Measurements from ENCODE around the gene CYP4A22. TPM values are rescaled to one million over a fixed set of nuclear protein-coding genes. Genes with fewer than 3 reads are reported as not detected.

CYP4A22 gene
- total RNA-seq, 1 donor from 2014 or later, result 0.17 TPM

DNA sequence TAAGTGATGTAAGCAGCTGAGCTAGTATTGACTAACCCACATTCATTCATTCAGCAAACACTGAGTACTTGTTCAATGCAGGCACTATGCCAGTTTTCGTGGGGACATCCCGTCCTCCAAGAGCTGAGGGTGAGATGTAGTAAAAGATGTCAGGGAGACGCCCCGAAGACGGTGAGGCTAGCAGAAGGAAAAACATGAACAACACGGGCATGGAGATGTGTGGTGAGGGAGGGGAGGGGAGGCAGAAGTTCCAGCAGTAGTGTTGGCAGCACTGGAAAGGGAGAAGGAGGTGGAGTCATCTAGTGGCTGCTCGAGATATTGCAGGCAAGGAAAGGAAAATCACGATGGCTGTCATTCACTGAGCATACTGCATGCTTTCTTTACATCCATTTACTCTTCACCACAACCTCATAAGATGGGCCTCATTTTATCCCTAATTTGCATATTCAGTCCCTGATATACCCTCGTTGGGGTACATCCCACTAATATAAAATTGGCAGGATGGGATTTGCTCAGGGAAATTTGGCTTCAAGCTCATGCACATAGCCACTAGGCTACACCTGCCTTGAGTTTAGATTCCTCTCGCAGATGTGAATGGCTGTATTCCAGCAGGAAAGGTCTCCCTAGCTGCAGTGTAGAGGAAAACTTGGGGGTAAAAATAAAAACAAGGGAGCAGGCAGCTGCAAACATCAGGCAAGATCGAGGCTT lies 38.1 kb downstream of the CYP4A22 start:
- peaks cover 19% of the 10 kb centered on the region for H3K4me1 Mint-ChIP-seq (ENCODE audit: low read depth, unreplicated experiment)
- H3K4me3 Mint-ChIP-seq (ENCODE audit: unreplicated experiment), result no peak overlapping the region
- peaks cover 5% of the 10 kb centered on the region for H3K27me3 Mint-ChIP-seq (ENCODE audit: unreplicated experiment)
- peaks cover 4% of the 10 kb centered on the region for H3K9me3 Mint-ChIP-seq (ENCODE audit: unreplicated experiment)
- TF ChIP-seq, protein P1, sequence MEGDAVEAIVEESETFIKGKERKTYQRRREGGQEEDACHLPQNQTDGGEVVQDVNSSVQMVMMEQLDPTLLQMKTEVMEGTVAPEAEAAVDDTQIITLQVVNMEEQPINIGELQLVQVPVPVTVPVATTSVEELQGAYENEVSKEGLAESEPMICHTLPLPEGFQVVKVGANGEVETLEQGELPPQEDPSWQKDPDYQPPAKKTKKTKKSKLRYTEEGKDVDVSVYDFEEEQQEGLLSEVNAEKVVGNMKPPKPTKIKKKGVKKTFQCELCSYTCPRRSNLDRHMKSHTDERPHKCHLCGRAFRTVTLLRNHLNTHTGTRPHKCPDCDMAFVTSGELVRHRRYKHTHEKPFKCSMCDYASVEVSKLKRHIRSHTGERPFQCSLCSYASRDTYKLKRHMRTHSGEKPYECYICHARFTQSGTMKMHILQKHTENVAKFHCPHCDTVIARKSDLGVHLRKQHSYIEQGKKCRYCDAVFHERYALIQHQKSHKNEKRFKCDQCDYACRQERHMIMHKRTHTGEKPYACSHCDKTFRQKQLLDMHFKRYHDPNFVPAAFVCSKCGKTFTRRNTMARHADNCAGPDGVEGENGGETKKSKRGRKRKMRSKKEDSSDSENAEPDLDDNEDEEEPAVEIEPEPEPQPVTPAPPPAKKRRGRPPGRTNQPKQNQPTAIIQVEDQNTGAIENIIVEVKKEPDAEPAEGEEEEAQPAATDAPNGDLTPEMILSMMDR (IDR thresholded peaks at IDR 0.05; ENCODE audit: partially characterized antibody, unreplicated experiment), result peak; percentile 94
- no peaks in the 10 kb centered on the region for H3K36me3 Mint-ChIP-seq (ENCODE audit: unreplicated experiment)
- peak overlapping the region; percentile 50 for H3K27ac Mint-ChIP-seq (ENCODE audit: unreplicated experiment)
- peak; percentile 76 for DNase-seq

DNA sequence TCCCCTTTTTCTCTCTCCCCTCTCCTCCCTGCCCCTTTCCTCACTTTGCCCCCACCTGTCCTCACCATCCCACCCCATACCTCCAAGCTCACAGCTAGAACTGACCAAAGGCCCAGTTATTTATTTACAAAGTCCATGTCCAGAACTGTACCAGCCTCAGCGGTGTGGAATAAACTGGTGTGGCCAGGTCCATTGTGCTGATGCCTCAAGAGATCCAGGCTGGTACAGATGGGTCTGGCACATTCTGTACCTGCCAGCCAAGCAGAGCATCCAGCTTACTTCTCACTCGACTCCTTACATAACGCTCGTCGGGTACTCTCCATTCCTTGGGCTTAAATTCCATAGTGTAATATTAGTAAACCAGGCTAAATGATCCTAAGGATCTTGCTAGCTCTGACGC lies 40.8 kb downstream of the CYP4A22 start:
- Mint-ChIP-seq H3K4me1 (ENCODE audit: low read depth, unreplicated experiment) (peaks cover 24% of the 10 kb centered on the region), H3K4me3 (ENCODE audit: unreplicated experiment) (no peak overlapping the region), H3K36me3 (ENCODE audit: unreplicated experiment) (no peaks in the 10 kb centered on the region), H3K27ac (ENCODE audit: unreplicated experiment) (no peak overlapping the region), H3K9me3 (ENCODE audit: unreplicated experiment) (peaks cover 11% of the 10 kb centered on the region), H3K27me3 (ENCODE audit: unreplicated experiment) (peaks cover 7% of the 10 kb centered on the region)
- DNase-seq, result no peak
- TF ChIP-seq, protein P1 (IDR thresholded peaks at IDR 0.05; ENCODE audit: partially characterized antibody, unreplicated experiment), result no peak

DNA sequence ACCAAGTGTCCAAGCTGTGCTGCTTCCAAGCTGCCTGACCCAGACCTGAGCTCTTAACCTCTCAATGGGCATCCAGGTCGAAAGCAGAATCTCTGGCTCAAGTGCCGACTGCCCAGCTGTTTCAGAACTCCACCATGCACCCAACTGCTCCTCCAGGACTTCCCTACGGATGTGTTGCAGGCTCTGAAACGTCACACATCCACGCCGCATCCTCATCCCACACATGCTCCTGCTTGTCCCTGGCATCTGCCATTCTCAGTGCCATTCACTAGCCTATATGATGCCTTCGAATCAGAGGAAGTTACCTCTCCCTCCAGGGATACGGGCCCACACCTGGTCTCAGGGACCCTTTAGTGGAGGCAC lies 41.4 kb downstream of the CYP4A22 start:
- H3K9me3 Mint-ChIP-seq (ENCODE audit: unreplicated experiment), result peaks cover 11% of the 10 kb centered on the region
- peaks cover 9% of the 10 kb centered on the region for H3K27me3 Mint-ChIP-seq (ENCODE audit: unreplicated experiment)
- H3K36me3 Mint-ChIP-seq (ENCODE audit: unreplicated experiment), result no peaks in the 10 kb centered on the region
- H3K4me3 Mint-ChIP-seq (ENCODE audit: unreplicated experiment), result peak overlapping the region; percentile 78
- H3K27ac Mint-ChIP-seq (ENCODE audit: unreplicated experiment), result peak overlapping the region; percentile 65
- peaks cover 24% of the 10 kb centered on the region for H3K4me1 Mint-ChIP-seq (ENCODE audit: low read depth, unreplicated experiment)
- TF ChIP-seq, protein P1 (IDR thresholded peaks at IDR 0.05; ENCODE audit: partially characterized antibody, unreplicated experiment), result no peak
- no peak for DNase-seq

DNA sequence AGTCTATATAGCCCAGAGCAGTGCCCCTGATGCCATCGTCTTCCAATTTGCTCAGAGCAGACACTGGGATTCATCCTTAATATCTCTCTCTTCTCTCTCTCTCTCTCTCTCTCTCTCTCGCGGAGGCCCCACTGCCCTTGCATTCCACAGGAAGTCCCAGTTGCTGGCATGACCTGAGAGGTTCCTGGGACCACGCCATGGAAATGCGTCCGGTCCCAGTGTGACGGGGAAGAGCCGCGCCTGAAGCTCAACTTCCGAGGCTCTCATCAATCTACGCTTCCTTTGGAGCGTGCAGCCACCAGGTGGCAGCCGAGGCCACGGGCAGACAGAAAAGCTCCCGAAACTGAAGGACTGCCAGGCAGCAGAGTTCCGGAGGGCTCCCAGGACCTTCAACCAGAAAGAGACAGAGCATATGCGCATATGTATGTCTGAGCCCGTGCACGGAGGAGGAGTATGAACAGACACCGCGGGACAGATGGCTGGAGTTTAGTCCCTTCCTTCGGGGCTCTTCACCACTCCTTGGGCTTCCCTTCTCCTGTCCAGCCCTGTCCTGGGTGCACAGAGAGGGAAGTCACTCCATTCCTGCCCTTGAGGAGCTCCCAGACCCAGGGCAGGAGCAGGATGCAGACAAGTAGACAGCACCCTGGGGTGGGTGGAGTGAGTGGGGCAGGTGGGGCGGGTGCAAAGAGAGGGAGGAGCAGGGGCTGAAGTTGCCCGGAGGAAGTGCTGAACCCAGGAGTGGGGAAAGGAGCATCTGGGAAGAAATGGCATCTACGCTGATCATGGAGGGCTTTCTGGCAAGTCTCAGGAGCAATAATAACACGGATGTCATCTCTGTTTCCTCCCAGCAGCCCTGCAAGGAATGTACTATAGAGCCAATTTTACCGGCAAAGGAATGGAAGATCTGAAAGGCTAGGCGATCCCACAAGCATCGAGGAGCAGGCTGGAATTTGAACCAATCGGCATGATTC lies 42.1 kb downstream of the CYP4A22 start:
- H3K27me3 Mint-ChIP-seq (ENCODE audit: unreplicated experiment), result peaks cover 9% of the 10 kb centered on the region
- peak; percentile 93 for DNase-seq
- H3K36me3 Mint-ChIP-seq (ENCODE audit: unreplicated experiment), result no peaks in the 10 kb centered on the region
- H3K4me3 Mint-ChIP-seq (ENCODE audit: unreplicated experiment), result peak overlapping the region; percentile 78
- peak overlapping the region; percentile 65 for H3K27ac Mint-ChIP-seq (ENCODE audit: unreplicated experiment)
- H3K9me3 Mint-ChIP-seq (ENCODE audit: unreplicated experiment), result peaks cover 11% of the 10 kb centered on the region
- peaks cover 24% of the 10 kb centered on the region for H3K4me1 Mint-ChIP-seq (ENCODE audit: low read depth, unreplicated experiment)
- TF ChIP-seq, protein P1 (IDR thresholded peaks at IDR 0.05; ENCODE audit: partially characterized antibody, unreplicated experiment), result peak; percentile 77

All from glutamatergic neuron (in vitro differentiated cells).